Smooth muscle cell (in vitro differentiated cells): ENCODE results near the gene ZIM2. TPM values are rescaled to one million over a fixed set of nuclear protein-coding genes. Genes with fewer than 3 reads are reported as not detected.

Experiments used
- DNase-seq: peaks from one replicate; lab custom pipeline; 2025; ENCODE audit not compliant: unreplicated experiment; lab: John Stamatoyannopoulos, UW
- H2AFZ ChIP-seq: fragments of 200-600 bp; sonication (generic); 2 replicates; pipeline ENCODE4 v1.6.0; 2016; ENCODE audit warnings: antibody characterized with exemption, low read depth, mild to moderate bottlenecking
- H3F3A ChIP-seq: fragments of 200-600 bp; sonication (generic); 2 replicates; pipeline ENCODE4 v1.6.0; 2017; ENCODE audit warnings: antibody characterized with exemption, low read depth
- H3K27ac ChIP-seq: fragments of 200-600 bp; sonication (generic); 2 replicates; pipeline ENCODE4 v1.5.1; 2016; ENCODE audit warnings: low read depth, mild to moderate bottlenecking
- H3K27me3 ChIP-seq: fragments of 200-600 bp; sonication (generic); 2 replicates; pipeline ENCODE4 v1.6.1; 2016; ENCODE audit warnings: low read depth, mild to moderate bottlenecking
- H3K36me3 ChIP-seq: fragments of 200-600 bp; sonication (generic); 2 replicates; pipeline ENCODE4 v1.5.1; 2016; ENCODE audit warnings: low read depth
- H3K4me1 ChIP-seq: fragments of 200-600 bp; sonication (generic); 2 replicates; pipeline ENCODE4 v1.5.1; 2016; ENCODE audit warnings: low read depth
- H3K4me2 ChIP-seq: fragments of 200-600 bp; sonication (generic); 2 replicates; pipeline ENCODE4 v1.6.0; 2016; ENCODE audit warnings: mild to moderate bottlenecking
- H3K4me3 ChIP-seq: fragments of 200-600 bp; sonication (generic); 2 replicates; pipeline ENCODE4 v1.5.1; 2016; ENCODE audit warnings: mild to moderate bottlenecking
- H3K79me2 ChIP-seq: fragments of 200-600 bp; sonication (generic); 2 replicates; pipeline ENCODE4 v1.6.0; 2016; ENCODE audit warnings: low read depth, mild to moderate bottlenecking
- H3K9ac ChIP-seq: fragments of 200-600 bp; sonication (generic); 2 replicates; pipeline ENCODE4 v1.6.0; 2016; ENCODE audit warnings: low read depth
- H3K9me3 ChIP-seq: fragments of 200-600 bp; sonication (generic); replicated peaks from 2 replicates; pipeline ENCODE4 v1.5.1; 2016; ENCODE audit warnings: low read depth
- H4K20me1 ChIP-seq: fragments of 200-600 bp; sonication (generic); 2 replicates; pipeline ENCODE4 v1.6.0; 2016; ENCODE audit warnings: low read depth
- CTCF ChIP-seq: fragments of 200-600 bp; sonication (generic); IDR thresholded peaks from 2 replicates; pipeline ENCODE4 v1.5.1; 2017; ENCODE audit warnings: borderline replicate concordance, mild to moderate bottlenecking, antibody characterized with exemption; ENCODE audit not compliant: insufficient read depth, poor library complexity, severe bottlenecking
- WGBS: methylation state at CpG from one replicate; pipeline ENCODE4 v1.1.7; 2016; ENCODE audit warnings: low lambda C conversion rate; 5-methylcytosine and 5-hydroxymethylcytosine counted together
- polyA plus RNA-seq: library from polyadenylated mRNA; unstranded; fragments of >200 nt; fragmentation: Nextera tagmentation; extraction: Ambion mirVana; gene quantifications from 2 replicates; pipeline ENCODE4 v1.2.1, GENCODE V29; 2016
- total RNA-seq: library from RNA; depleted of rRNA; stranded (reverse); fragments of >200 nt; gene quantifications from 2 replicates; pipeline ENCODE4 v1.2.3, GENCODE V29; 2014

ZIM2 gene
- total and polyA plus RNA-seq, 2 experiments from 2014 or later: not detected

GRCh38 chr19:56746367-56746766 lies 94.2 kb downstream of the ZIM2 start:
- Histone ChIP-seq H3F3A (no peaks in the 10 kb centered on the region), H3K27me3 (no peaks in the 10 kb centered on the region), H3K4me1 (no peaks in the 10 kb centered on the region), H4K20me1 (no peaks in the 10 kb centered on the region), H3K27ac (no peak overlapping the region), H3K9me3 (peaks cover 15% of the 10 kb centered on the region), H2AFZ (no peak overlapping the region), H3K4me3 (no peak overlapping the region), H3K9ac (no peak overlapping the region), H3K4me2 (no peak overlapping the region), H3K79me2 (no peaks in the 10 kb centered on the region), H3K36me3 (no peaks in the 10 kb centered on the region)
- DNase-seq: no peak
- 18% methylated on average over 3 of the region's 3 CpGs for WGBS
- no peak for TF ChIP-seq CTCF

GRCh38 chr19:56740501-56740900 lies 100.0 kb downstream of the ZIM2 start:
- no peaks in the 10 kb centered on the region for H3K36me3 ChIP-seq
- no peak overlapping the region for H2AFZ ChIP-seq
- no peak overlapping the region for H3K4me3 ChIP-seq
- no peak overlapping the region for H3K27ac ChIP-seq
- H3K4me2 ChIP-seq: no peak overlapping the region
- no peak for DNase-seq
- no peak overlapping the region for H3K9ac ChIP-seq
- 55% methylated on average over 3 of the region's 3 CpGs for WGBS
- no peaks in the 10 kb centered on the region for H3K4me1 ChIP-seq
- no peak for TF ChIP-seq CTCF
- no peaks in the 10 kb centered on the region for H3F3A ChIP-seq
- peaks cover 13% of the 10 kb centered on the region for H3K9me3 ChIP-seq
- H4K20me1 ChIP-seq: no peaks in the 10 kb centered on the region
- H3K79me2 ChIP-seq: no peaks in the 10 kb centered on the region
- H3K27me3 ChIP-seq: no peaks in the 10 kb centered on the region

GRCh38 chr19:56736571-56736970 lies 104.0 kb downstream of the ZIM2 start:
- TF ChIP-seq CTCF: no peak
- H2AFZ ChIP-seq: no peak overlapping the region

GRCh38 chr19:56732976-56733375 lies 107.5 kb downstream of the ZIM2 start:
- H3F3A ChIP-seq: no peaks in the 10 kb centered on the region
- H3K27me3 ChIP-seq: no peaks in the 10 kb centered on the region
- no peaks in the 10 kb centered on the region for H3K79me2 ChIP-seq
- H4K20me1 ChIP-seq: no peaks in the 10 kb centered on the region
- no peak overlapping the region for H2AFZ ChIP-seq
- no peaks in the 10 kb centered on the region for H3K4me1 ChIP-seq
- H3K27ac ChIP-seq: no peak overlapping the region
- peaks cover 7% of the 10 kb centered on the region for H3K9me3 ChIP-seq
- no peak for DNase-seq
- H3K4me2 ChIP-seq: no peak overlapping the region
- no peak overlapping the region for H3K4me3 ChIP-seq
- WGBS: 56% methylated on average over 2 of the region's 2 CpGs
- no peak for TF ChIP-seq CTCF
- no peak overlapping the region for H3K9ac ChIP-seq
- no peaks in the 10 kb centered on the region for H3K36me3 ChIP-seq

More at GRCh38 chr19:56736571-56736970, 104.0 kb downstream of the ZIM2 start:
- DNase-seq: no peak
- Histone ChIP-seq H3K27me3 (no peaks in the 10 kb centered on the region), H3K36me3 (no peaks in the 10 kb centered on the region), H4K20me1 (no peaks in the 10 kb centered on the region), H3K9ac (no peak overlapping the region), H3K4me2 (no peak overlapping the region), H3K4me3 (no peak overlapping the region), H3F3A (no peaks in the 10 kb centered on the region), H3K9me3 (peaks cover 2% of the 10 kb centered on the region), H3K79me2 (no peaks in the 10 kb centered on the region), H3K27ac (no peak overlapping the region), H3K4me1 (no peaks in the 10 kb centered on the region)
- WGBS: 89% methylated on average over 6 of the region's 6 CpGs
